IMR-90 (cell line): ENCODE results near the gene NFKBIB.

Experiments
- CHD1 ChIP-seq: IDR thresholded peaks from 2 replicates; pipeline ENCODE4 v1.6.1; 2012; ENCODE audit warnings: low read depth, low read length, improper control_type of control experiment
- CTCF ChIP-seq: conservative IDR thresholded peaks from 2 replicates; pipeline ENCODE4 v1.5.1; 2012; ENCODE audit warnings: mild to moderate bottlenecking, low read depth, low read length, improper control_type of control experiment
- MAZ ChIP-seq: IDR thresholded peaks from 2 replicates; pipeline ENCODE4 v1.6.1; 2012; ENCODE audit warnings: low read depth, mild to moderate bottlenecking, low read length, improper control_type of control experiment, moderate library complexity, borderline replicate concordance
- MXI1 ChIP-seq: IDR thresholded peaks from 2 replicates; pipeline ENCODE4 v1.6.1; 2012; ENCODE audit warnings: low read depth, mild to moderate bottlenecking, low read length, moderate library complexity, borderline replicate concordance
- POLR2A ChIP-seq: IDR thresholded peaks from 2 replicates; pipeline ENCODE4 v1.6.1; 2012; ENCODE audit warnings: mild to moderate bottlenecking, low read depth, low read length
- SMC3 ChIP-seq: fragments of 150-350 bp; IDR thresholded peaks from 2 replicates; pipeline ENCODE4 v1.6.1; 2016; ENCODE audit warnings: low read depth, mild to moderate bottlenecking, antibody characterized with exemption, low read length, moderate library complexity
- USF2 ChIP-seq: fragments of 150-350 bp; IDR thresholded peaks from 2 replicates; pipeline ENCODE4 v1.6.1; 2017; ENCODE audit warnings: mild to moderate bottlenecking, antibody characterized with exemption, low read length, low read depth

GRCh38 chr19:38915329-38916321 lies 15.9 kb downstream of the NFKBIB start:
- TF ChIP-seq SMC3 (no peak), CTCF (no peak), POLR2A (no peak), USF2 (no peak), MXI1 (no peak), CHD1 (no peak), MAZ (no peak)
